Ureter (tissue), 1 donor: ENCODE data around the gene LTF. TPM values are rescaled to one million over a fixed set of nuclear protein-coding genes. Genes with fewer than 3 reads are reported as not detected.
"Not testable (repeated sequence)": the region's sequence is repeated elsewhere in the genome, so short reads cannot be mapped to it uniquely, and the experiment has no call there.

Experiments used
- DNase-seq: peaks from one replicate; pipeline ENCODE4 v3.0.0-alpha.2; 2020; ENCODE audit warnings: low spot score
- total RNA-seq: library from RNA; stranded (reverse); gene quantifications from one replicate; pipeline ENCODE4 v1.2.4, GENCODE V29; 2023
- donor health status: DM: yes; HTN: yes; CAD: no.

Gene LTF
- total RNA-seq, 1 donor from 2014 or later: 1.5 TPM

GRCh38 chr3:46442576-46443530, 21.9 kb downstream of the LTF start:
- DNase-seq: no peak

- DNase-seq: no peak
Observed at GRCh38 chr3:46440531-46441294, 24.0 kb downstream of the LTF start.

- DNase-seq: no peak
Observed at GRCh38 chr3:46438831-46439230, 25.9 kb downstream of the LTF start.

GRCh38 chr3:46435081-46435726, 29.5 kb downstream of the LTF start:
- DNase-seq: no peak

- no peak for DNase-seq
Observed at GRCh38 chr3:46433841-46434240, 30.9 kb downstream of the LTF start.

- DNase-seq: not testable (repeated sequence)
Observed at GRCh38 chr3:46433118-46433517, 31.6 kb downstream of the LTF start.

- DNase-seq: not testable (repeated sequence)
Observed at GRCh38 chr3:46431905-46432304, 32.8 kb downstream of the LTF start.

- DNase-seq: not testable (repeated sequence)
Observed at GRCh38 chr3:46430879-46431278, 33.8 kb downstream of the LTF start.

- DNase-seq: no peak
Observed at GRCh38 chr3:46429671-46430070, 35.0 kb downstream of the LTF start.

GRCh38 chr3:46429250-46429649, 35.5 kb downstream of the LTF start:
- DNase-seq: no peak

GRCh38 chr3:46427916-46428833, 36.5 kb downstream of the LTF start:
- DNase-seq: no peak

GRCh38 chr3:46427404-46427803, 37.3 kb downstream of the LTF start:
- DNase-seq: not testable (repeated sequence)

- not testable (repeated sequence) for DNase-seq
Observed at GRCh38 chr3:46426476-46426875, 38.2 kb downstream of the LTF start.

GRCh38 chr3:46423588-46423987, 41.1 kb downstream of the LTF start:
- DNase-seq: no peak

- DNase-seq: no peak
Observed at GRCh38 chr3:46422617-46423016, 42.1 kb downstream of the LTF start.

- no peak for DNase-seq
Observed at GRCh38 chr3:46420931-46421330, 43.8 kb downstream of the LTF start.

- no peak for DNase-seq
Observed at GRCh38 chr3:46419816-46420215, 44.9 kb downstream of the LTF start.

- no peak for DNase-seq
Observed at GRCh38 chr3:46417841-46418611, 46.7 kb downstream of the LTF start.

- no peak for DNase-seq
Observed at GRCh38 chr3:46416811-46417510, 47.7 kb downstream of the LTF start.
